HepG2 (cell line): Measurements from ENCODE around the gene TLR3. TPM values are rescaled to one million over a fixed set of nuclear protein-coding genes. Genes with fewer than 3 reads are reported as not detected.

Source experiments
- ATAC-seq: fragments of 200-7000 bp; cut with Tn5 transposase; 3 replicates; pipeline ENCODE4 v1.9.1; 2020; ENCODE audit warnings: mild to moderate bottlenecking, moderate library complexity
- BruUV-seq: library from RNA; stranded (reverse); fragments of 400-500 nt; replicated peaks from 2 replicates; lab custom pipeline; 2021; lab: Mats Ljungman, UMichigan
- CTCF ChIA-PET: fragments of 300-600 bp; formaldehyde crosslinking; extraction: SDS; loops from one replicate; lab custom pipeline; 2021; ENCODE audit warnings: low total read pairs, inconsistent platforms, low intra/inter-chr PET ratio; lab: Yijun Ruan, JAX
- POLR2A ChIA-PET: fragments of 350-600 bp; sonication (Branson Sonifier 250); formaldehyde crosslinking; loops from one replicate; lab custom pipeline; 2020; ENCODE audit warnings: antibody characterized with exemption, inconsistent platforms; lab: Yijun Ruan, JAX
- DNase-seq: peaks from one replicate; pipeline ENCODE4 v3.0.0-alpha.2; 2015; ENCODE audit warnings: low spot score
- FAIRE-seq: peaks from 3 replicates; lab custom pipeline; 2011; peaks lifted over from hg19 to GRCh38; lab: Jason Lieb, UNC
- H2AFZ ChIP-seq: one replicate; pipeline ENCODE4 v1.6.1; 2011; ENCODE audit warnings: low read length, inconsistent platforms
- H3K27ac ChIP-seq: fragments of 300-600 bp; 3 replicates; pipeline ENCODE4 v1.8.0; 2011; ENCODE audit warnings: mixed run types, mild to moderate bottlenecking, mixed read lengths, low read length, inconsistent platforms; ENCODE audit not compliant: insufficient read depth; ENCODE audit errors: extremely low read length
- H3K27me3 ChIP-seq, 2 experiments: fragments of 200-600 bp in 1 of 2; 2 replicates in 1 of 2; 3 replicates in 1 of 2; pipeline versions ENCODE4 v1.6.0 to v1.8.0; 2011; ENCODE audit warnings: low read length in 2 of 2, mild to moderate bottlenecking in 2 of 2, moderate library complexity in 2 of 2, inconsistent platforms in 1 of 2; ENCODE audit not compliant: insufficient read depth in 2 of 2, control insufficient read depth in 1 of 2
- H3K36me3 ChIP-seq, 2 experiments: fragments of 200-600 bp in 1 of 2; replicated peaks in 1 of 2; 2 replicates in 1 of 2; 3 replicates in 1 of 2; pipeline versions ENCODE4 v1.5.1 to v1.8.0; 2011; ENCODE audit warnings: low read length in 2 of 2, inconsistent platforms in 1 of 2; ENCODE audit not compliant: insufficient read depth in 2 of 2, control insufficient read depth in 1 of 2
- H3K4me1 ChIP-seq: 2 replicates; pipeline ENCODE4 v1.5.1; 2012; ENCODE audit warnings: low read length, inconsistent platforms; ENCODE audit not compliant: insufficient read depth
- H3K4me2 ChIP-seq: 2 replicates; pipeline ENCODE4 v1.6.0; 2011; ENCODE audit warnings: low read depth, low read length, inconsistent platforms
- H3K4me3 ChIP-seq, 3 experiments: fragments of 200-600 bp in 1 of 3; sonication (generic), shearing (Covaris generic) in 1 of 3; replicated peaks in 1 of 3; 2 replicates each; pipeline ENCODE4 v1.5.1; 2011 to 2016; ENCODE audit warnings: low read length in 3 of 3, inconsistent platforms in 2 of 3, low read depth in 2 of 3, mild to moderate bottlenecking in 2 of 3, control low read depth in 1 of 3, mixed read lengths in 1 of 3; ENCODE audit not compliant: insufficient read depth in 1 of 3
- H3K79me2 ChIP-seq: one replicate; pipeline ENCODE4 v1.6.1; 2011; ENCODE audit warnings: low read length, inconsistent platforms; ENCODE audit not compliant: insufficient read depth
- H3K9ac ChIP-seq: 2 replicates; pipeline ENCODE4 v1.6.0; 2011; ENCODE audit warnings: mild to moderate bottlenecking, low read depth, low read length, inconsistent platforms; ENCODE audit not compliant: insufficient read depth
- H3K9me3 ChIP-seq: 2 replicates; pipeline ENCODE4 v1.5.1; 2012; ENCODE audit warnings: mild to moderate bottlenecking, low read length
- H4K20me1 ChIP-seq: 2 replicates; pipeline ENCODE4 v1.6.0; 2011; ENCODE audit warnings: inconsistent platforms, mild to moderate bottlenecking, low read length, moderate library complexity; ENCODE audit not compliant: insufficient read depth
- ATF3 ChIP-seq: sonication (generic); formaldehyde crosslinking; IDR thresholded peaks from 2 replicates; pipeline ENCODE4 v1.4.0; 2020; ENCODE audit warnings: missing genetic modification reagents
- NFKB2 ChIP-seq: sonication (generic); formaldehyde crosslinking; IDR thresholded peaks from 2 replicates; pipeline ENCODE4 v1.4.0; 2020; ENCODE audit warnings: missing genetic modification reagents, borderline replicate concordance
- SMARCE1 ChIP-seq: fragments of 450-650 bp; IDR thresholded peaks from 2 replicates; pipeline ENCODE4 v1.6.1; 2017; ENCODE audit warnings: borderline replicate concordance
- SRSF1 ChIP-seq: fragments of 200-400 bp; formaldehyde crosslinking; optimal IDR thresholded peaks from 2 replicates; pipeline ENCODE3; 2017; ENCODE audit warnings: mild to moderate bottlenecking, low read depth, low read length, moderate library complexity
- TEAD2 ChIP-seq: sonication (generic); formaldehyde crosslinking; IDR thresholded peaks from 2 replicates; pipeline ENCODE4 v1.9.0; 2021; ENCODE audit warnings: missing genetic modification reagents
- ZBTB26 ChIP-seq: IDR thresholded peaks from 2 replicates; pipeline ENCODE4 v1.6.1; 2016; ENCODE audit warnings: missing compliant biosample characterization, missing genetic modification reagents, borderline replicate concordance
- ZNF253 ChIP-seq: sonication (generic); formaldehyde crosslinking; IDR thresholded peaks from 2 replicates; pipeline ENCODE4 v1.8.0; 2022; ENCODE audit warnings: mild to moderate bottlenecking, missing genetic modification reagents, borderline replicate concordance
- ZNF746 ChIP-seq: sonication (generic); formaldehyde crosslinking; IDR thresholded peaks from 2 replicates; pipeline ENCODE4 v1.8.0; 2022; ENCODE audit warnings: mild to moderate bottlenecking, missing genetic modification reagents
- WGBS: methylation state at CpG from one replicate; pipeline ENCODE4 v1.1.6; 2017; ENCODE audit warnings: low lambda C conversion rate; 5-methylcytosine and 5-hydroxymethylcytosine counted together
- in situ Hi-C: cut with HindIII; loops from 2 replicates; pipeline ENCODE4 v1.10.0; 2017; ENCODE audit warnings: low pct_unique_long_range_greater_than_20kb; ENCODE audit not compliant: extremely low pct_ligation_motif_present
- intact Hi-C: fragments of 100-400 bp; cut with micrococcal nuclease; formaldehyde crosslinking; loops from one replicate; pipeline ENCODE4 v1.10.0; 2022; ENCODE audit not compliant: unreplicated experiment
- polyA plus RNA-seq, 8 experiments: library from polyadenylated mRNA; depleted of rRNA in 3 of 8; stranded (reverse) in 7 of 8; unstranded in 1 of 8; fragments of >200 nt; fragmentation: Illumina TruSeq in 4 of 8; extraction: Trizol in 4 of 8; gene quantifications; 2 replicates each; pipeline versions ENCODE4 v1.2.1 to v1.2.3, GENCODE V29; 2011 to 2016; ENCODE audit warnings: low read depth in 4 of 8, missing spikeins in 1 of 8, mixed read lengths in 1 of 8; ENCODE audit not compliant: insufficient read depth in 1 of 8
- total RNA-seq, 5 experiments: library from RNA; depleted of rRNA; stranded (reverse); fragments of >200 nt; fragmentation: Illumina TruSeq; extraction: Trizol; gene quantifications; 2 replicates each; pipeline ENCODE4 v1.2.3, GENCODE V29; 2016; ENCODE audit warnings: low read depth in 1 of 5

TLR3 gene
- total and polyA plus RNA-seq, 2 of the 13 experiments (the other 11 are each of a cell fraction or from before 2014, with no cell fraction given): 0.11 to 0.38 TPM

- no peak overlapping the region for H2AFZ ChIP-seq
- H3K4me3 ChIP-seq: no peak overlapping the region
- DNase-seq (no peak), FAIRE-seq (no peak), ATAC-seq (no peak)
- no peak overlapping the region for H3K4me2 ChIP-seq
- intact Hi-C loops (loop anchor here (10.0 kb wide), 1 partner anchor 500 kb away; no protein-coding TSS in a partner anchor), in situ Hi-C loops (no loop called here)
- peaks cover 0 to 8% of the 10 kb centered on the region in 2 experiments; a peak in 1 of 5 replicates for H3K27me3 ChIP-seq
- H3K9me3 ChIP-seq: no peaks in the 10 kb centered on the region
- no peaks in the 10 kb centered on the region for H3K4me1 ChIP-seq
- ChIA-PET CTCF (no interaction called here), POLR2A (no interaction called here)
- H3K36me3 ChIP-seq: no peaks in the 10 kb centered on the region
- H3K9ac ChIP-seq: no peak overlapping the region
- no peak for TF ChIP-seq NFKB2 (CRISPR knock-in tag)
- no peak for TF ChIP-seq SRSF1
- TF ChIP-seq TEAD2 (CRISPR knock-in tag): no peak
- no peak for TF ChIP-seq ZNF253 (CRISPR knock-in tag)
- TF ChIP-seq ZNF746: no peak
- no peak for TF ChIP-seq ZBTB26 (CRISPR knock-in tag)
- TF ChIP-seq SMARCE1: no peak
- no peak for TF ChIP-seq ATF3 (CRISPR knock-in tag)
- no peaks in the 10 kb centered on the region for H4K20me1 ChIP-seq
- no TSS peak for BruUV-seq
- H3K79me2 ChIP-seq: no peaks in the 10 kb centered on the region
- H3K27ac ChIP-seq: no peak overlapping the region
- WGBS: 46% methylated on average over 9 of the region's 11 CpGs
These were observed 65.9 kb downstream of the TLR3 start for GRCh38 chr4:186134861-186135260.
